ENCODE results near the gene FIS1.
"Not testable (repeated sequence)": the region's sequence is repeated elsewhere in the genome, so short reads cannot be mapped to it uniquely, and the experiment has no call there.

DNA sequence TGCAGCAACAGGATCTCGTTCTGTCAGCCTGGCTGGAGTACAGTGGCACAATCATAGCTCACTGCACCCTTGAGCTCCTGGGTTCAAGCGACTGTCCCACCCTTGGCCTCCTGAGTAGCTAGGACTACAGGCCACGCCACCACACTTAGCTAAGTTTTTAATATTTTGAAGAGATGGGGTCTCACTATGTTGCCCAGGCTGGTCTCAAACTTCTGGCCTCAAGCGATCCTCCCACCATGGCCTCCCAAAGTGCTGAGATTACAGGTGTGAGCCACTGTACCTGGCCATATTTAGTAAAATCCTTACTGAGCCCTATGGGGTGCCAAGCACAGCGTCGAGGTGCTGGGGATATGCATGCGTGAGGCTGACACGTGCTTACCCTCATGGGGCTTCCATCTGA is 36.0 kb upstream of the FIS1 start:
- not testable (repeated sequence) for TF ChIP-seq EZH2 (IDR thresholded peaks at IDR 0.05; ENCODE audit: low read depth, unreplicated experiment); STAT1 (IDR thresholded peaks at IDR 0.05; ENCODE audit: unreplicated experiment); POLR2AphosphoS5 (IDR thresholded peaks at IDR 0.05; ENCODE audit: low read depth); EZH2phosphoT487 (IDR thresholded peaks at IDR 0.05; ENCODE audit: unreplicated experiment); JUNB (IDR thresholded peaks at IDR 0.05; ENCODE audit: unreplicated experiment); CREB1 (CRISPR knock-in tag; IDR thresholded peaks at IDR 0.05; ENCODE audit: low read depth)
- TF ChIP-seq, protein P1, sequence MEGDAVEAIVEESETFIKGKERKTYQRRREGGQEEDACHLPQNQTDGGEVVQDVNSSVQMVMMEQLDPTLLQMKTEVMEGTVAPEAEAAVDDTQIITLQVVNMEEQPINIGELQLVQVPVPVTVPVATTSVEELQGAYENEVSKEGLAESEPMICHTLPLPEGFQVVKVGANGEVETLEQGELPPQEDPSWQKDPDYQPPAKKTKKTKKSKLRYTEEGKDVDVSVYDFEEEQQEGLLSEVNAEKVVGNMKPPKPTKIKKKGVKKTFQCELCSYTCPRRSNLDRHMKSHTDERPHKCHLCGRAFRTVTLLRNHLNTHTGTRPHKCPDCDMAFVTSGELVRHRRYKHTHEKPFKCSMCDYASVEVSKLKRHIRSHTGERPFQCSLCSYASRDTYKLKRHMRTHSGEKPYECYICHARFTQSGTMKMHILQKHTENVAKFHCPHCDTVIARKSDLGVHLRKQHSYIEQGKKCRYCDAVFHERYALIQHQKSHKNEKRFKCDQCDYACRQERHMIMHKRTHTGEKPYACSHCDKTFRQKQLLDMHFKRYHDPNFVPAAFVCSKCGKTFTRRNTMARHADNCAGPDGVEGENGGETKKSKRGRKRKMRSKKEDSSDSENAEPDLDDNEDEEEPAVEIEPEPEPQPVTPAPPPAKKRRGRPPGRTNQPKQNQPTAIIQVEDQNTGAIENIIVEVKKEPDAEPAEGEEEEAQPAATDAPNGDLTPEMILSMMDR (conservative IDR thresholded peaks at IDR 0.05; ENCODE audit: low read depth in 2 of 2) = not testable (repeated sequence)
- TF ChIP-seq, protein P2, sequence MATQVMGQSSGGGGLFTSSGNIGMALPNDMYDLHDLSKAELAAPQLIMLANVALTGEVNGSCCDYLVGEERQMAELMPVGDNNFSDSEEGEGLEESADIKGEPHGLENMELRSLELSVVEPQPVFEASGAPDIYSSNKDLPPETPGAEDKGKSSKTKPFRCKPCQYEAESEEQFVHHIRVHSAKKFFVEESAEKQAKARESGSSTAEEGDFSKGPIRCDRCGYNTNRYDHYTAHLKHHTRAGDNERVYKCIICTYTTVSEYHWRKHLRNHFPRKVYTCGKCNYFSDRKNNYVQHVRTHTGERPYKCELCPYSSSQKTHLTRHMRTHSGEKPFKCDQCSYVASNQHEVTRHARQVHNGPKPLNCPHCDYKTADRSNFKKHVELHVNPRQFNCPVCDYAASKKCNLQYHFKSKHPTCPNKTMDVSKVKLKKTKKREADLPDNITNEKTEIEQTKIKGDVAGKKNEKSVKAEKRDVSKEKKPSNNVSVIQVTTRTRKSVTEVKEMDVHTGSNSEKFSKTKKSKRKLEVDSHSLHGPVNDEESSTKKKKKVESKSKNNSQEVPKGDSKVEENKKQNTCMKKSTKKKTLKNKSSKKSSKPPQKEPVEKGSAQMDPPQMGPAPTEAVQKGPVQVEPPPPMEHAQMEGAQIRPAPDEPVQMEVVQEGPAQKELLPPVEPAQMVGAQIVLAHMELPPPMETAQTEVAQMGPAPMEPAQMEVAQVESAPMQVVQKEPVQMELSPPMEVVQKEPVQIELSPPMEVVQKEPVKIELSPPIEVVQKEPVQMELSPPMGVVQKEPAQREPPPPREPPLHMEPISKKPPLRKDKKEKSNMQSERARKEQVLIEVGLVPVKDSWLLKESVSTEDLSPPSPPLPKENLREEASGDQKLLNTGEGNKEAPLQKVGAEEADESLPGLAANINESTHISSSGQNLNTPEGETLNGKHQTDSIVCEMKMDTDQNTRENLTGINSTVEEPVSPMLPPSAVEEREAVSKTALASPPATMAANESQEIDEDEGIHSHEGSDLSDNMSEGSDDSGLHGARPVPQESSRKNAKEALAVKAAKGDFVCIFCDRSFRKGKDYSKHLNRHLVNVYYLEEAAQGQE (IDR thresholded peaks at IDR 0.05; ENCODE audit: unreplicated experiment) = not testable (repeated sequence)
